CD4-positive, alpha-beta T cell treated with Interleukin-4 for 4 hours (primary cell): ENCODE results near the gene KCNQ4.

ENCODE experiments used
- DNase-seq: peaks from one replicate; pipeline ENCODE4 v3.0.0-alpha.2; 2020

The KCNQ4 gene

GRCh38 chr1:40783001-40783905 is at the start of gene KCNQ4:
Gene KCNQ4 (plus strand): TSS chr1:40783787. CDS start chr1:40784094, 307 bp downstream.
- DNase-seq = no peak

GRCh38 chr1:40734882-40735628 is 48.5 kb upstream of the KCNQ4 start:
- no peak for DNase-seq

DNA sequence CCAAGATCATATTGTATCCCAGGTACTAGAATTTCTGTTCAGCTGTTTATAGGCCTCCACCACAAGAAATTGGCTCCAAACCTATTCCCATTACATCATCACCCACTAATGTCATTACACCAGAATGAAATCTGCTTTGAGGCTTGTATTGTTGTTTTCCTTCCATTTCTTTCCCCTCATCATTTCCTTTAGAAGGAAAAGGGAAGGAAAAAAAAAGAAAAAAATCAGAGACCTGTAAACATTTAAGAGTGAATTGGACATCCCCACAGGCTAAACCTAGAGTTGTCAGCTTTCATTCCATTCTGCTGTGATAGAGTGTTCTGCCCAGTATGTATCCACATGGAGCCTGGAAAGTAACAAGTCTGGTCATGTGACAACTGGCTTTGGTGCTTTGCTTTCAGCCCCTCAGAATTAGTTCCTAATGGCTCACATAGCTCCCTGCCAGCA is 47.5 kb upstream of the KCNQ4 start:
- no peak for DNase-seq

DNA sequence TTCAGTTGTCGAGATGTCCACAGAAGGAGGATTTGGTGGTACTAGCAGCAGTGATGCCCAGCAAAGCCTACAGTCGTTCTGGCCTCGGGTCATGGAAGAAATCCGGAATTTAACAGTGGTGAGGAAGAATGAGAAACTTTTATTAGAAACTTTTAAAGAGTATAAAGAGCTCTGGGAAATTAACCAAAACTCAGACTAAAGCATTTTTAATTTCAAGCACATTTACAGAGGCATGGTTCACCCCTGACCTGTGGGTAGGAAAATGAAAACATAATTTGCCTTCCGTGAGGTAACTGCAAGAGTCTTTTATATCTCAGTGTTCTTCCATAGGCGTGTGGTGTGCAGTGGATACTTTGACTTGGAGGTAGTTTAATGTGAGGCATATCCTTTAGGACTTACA is 44.8 kb upstream of the KCNQ4 start:
- DNase-seq = no peak

DNA sequence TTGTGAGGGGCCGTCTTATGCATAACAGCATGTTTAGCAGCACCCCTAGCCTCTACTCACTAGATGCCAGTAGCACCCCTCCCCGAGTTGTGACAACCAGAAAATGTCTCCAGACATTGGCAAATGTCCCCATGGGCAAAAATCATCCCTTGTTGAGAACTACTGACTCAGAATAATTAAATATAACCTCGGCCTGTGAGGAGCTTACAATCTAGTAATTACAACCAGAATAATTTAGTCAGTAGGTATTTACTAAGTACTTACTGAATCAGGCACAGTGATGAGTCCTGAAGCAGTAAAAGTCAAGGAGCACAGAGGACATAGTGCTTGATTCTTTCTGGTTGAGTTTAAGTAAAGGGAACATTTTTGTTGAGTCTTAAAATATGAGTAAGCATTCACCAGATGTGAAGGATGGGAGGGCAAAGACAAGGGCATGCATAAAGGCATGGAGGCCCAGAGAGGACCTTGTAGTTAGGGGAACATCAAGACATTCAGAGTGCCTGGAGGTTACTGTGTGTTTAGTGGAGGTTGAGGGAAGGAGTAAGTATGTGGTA is 44.1 kb upstream of the KCNQ4 start:
- no peak for DNase-seq

- no peak for DNase-seq
Observed at GRCh38 chr1:40740039-40740996, 43.3 kb upstream of the KCNQ4 start.

- DNase-seq = no peak
Observed at GRCh38 chr1:40740997-40741736, 42.4 kb upstream of the KCNQ4 start.

DNA sequence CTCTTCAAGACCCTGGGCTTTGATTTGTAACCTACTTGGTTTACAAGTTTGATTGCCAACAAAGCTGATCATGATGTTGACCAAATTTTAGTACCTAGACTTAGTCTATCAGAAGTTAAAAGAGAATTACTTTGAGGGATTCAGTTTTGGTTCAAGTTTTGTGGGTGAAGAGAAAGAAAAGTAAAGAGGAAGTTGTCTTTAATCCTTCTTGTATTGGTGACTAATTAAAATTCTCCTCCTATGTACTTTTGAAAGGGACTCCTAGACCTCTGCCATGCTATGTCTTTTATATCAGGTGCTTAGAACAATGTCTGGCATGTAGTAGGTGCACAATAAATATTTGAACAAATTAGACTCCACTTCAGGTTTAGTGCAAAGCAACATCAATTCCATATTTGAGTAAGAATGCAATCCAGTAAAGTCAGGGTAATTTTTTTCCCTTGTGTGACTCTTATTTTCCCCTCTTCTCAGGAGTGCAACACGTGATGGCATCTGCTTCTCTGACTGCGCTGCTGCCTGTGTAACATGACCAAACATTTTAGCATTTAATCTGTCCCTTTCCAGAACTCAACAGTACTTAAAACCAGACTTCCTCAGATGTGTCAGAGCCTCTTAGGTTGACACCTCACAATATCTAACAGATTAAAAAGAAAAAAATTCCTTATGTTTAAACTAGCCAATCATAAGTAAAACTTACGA is 41.1 kb upstream of the KCNQ4 start:
- DNase-seq = no peak

GRCh38 chr1:40743452-40743851 is 40.1 kb upstream of the KCNQ4 start:
- no peak for DNase-seq

DNA sequence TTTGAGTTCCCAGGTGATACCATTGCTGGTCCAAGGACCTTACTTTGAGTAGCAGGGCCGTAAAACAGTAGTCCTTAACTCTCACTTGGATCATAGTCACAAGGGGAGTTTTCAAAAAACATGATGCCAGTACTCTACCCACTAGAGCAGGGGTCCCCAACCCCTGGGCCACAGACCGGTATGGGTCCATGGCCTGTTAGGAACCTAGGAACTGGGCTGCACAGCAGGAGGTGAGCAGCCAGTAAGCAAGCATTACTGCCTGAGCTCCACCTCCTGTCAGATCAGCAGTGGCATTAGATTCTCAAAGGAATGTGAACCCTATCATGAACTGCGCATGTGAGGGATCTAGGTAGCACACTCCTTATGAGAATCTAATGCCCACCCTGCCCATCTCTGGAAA is 39.7 kb upstream of the KCNQ4 start:
- no peak for DNase-seq

DNA sequence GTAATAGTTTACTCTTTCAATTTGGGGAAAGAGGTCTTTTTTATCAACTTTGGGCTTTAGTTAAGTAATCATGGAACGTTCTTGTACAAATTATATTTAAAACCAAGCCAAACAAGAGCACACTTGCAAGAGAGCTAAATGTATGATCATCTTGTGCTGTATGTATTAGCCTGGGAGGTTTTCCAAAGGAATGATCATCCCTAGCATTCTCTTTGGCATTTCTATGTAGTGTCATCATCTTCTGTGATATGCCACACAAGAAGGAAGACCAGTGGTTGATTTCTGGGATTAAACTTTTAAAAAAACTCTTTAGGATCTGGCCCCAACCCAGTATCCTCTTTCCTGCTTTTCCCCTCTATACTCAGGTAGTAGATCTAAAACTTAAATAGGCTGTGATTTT is 38.4 kb upstream of the KCNQ4 start:
- no peak for DNase-seq

DNA sequence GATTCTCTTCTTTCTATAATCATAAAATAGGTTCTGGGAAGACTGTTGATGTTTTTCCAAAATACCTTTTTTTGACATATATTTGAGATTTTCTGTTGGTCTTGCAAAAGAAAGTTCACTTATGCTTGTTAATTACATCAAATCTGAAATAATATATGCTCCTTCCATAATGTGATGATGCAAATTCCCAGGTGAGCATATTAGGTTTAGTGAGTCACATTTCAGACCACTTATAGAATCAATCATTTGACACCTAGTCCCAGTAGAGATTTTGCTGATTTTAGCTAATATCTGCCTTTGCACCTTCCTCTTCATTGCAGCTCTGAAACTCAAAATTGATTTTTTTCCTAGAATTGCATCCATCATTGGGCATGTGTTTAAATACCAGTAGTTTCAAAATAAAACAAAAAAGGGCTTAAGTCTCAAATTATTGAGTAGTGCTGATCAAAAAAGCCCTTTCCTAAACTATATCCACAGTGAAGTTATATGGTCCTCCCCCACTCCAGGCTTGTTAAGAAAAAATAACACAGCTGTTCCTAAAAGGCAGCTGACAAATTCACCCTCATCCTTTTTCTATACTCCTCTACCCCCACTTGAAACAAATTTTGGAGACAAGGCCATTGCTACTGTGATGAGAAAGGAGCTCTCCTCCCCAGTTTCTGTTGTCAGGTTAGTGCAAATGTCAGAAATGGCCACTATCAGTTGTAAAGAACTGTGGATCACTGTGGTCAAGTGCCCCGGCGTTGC is 37.1 kb upstream of the KCNQ4 start:
- DNase-seq = no peak

DNA sequence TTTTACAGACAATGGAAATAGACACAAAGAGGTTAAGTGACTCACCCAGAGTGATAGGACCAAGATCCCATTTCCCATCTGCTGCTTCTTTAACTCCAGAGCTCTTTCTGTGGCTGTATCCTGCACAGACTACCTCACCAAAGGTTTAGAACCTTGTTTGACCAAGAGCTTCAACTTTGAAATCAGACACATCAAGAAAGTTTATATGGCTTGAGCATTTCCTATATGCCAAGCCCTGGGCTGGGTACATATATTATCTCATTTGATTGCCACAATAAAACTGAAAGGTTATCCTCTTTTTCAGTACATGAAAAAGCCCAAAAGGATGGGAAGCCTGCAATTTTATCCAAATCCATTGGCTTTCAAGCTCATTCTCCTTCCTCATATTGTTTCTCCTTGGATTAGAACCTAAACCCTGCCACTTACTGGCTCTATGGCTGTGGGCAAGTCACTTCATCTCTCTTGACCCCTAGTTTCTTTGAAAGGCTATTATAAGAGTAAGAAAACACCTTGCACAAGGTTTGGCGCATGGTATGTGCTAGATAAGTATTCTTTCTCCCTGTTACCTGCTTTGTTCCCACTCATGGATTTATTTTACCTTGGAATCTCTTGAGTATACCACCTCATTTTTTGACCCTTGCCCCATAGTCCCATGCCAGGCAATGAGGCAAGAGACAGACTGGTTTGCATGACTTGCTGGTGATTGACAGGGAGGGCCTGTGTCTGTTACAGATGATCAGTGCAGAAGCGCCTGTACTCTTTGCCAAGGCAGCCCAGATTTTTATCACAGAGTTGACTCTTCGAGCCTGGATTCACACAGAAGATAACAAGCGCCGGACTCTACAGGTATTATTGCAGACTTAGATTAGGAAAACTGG is 34.5 kb upstream of the KCNQ4 start:
- no peak for DNase-seq

DNA sequence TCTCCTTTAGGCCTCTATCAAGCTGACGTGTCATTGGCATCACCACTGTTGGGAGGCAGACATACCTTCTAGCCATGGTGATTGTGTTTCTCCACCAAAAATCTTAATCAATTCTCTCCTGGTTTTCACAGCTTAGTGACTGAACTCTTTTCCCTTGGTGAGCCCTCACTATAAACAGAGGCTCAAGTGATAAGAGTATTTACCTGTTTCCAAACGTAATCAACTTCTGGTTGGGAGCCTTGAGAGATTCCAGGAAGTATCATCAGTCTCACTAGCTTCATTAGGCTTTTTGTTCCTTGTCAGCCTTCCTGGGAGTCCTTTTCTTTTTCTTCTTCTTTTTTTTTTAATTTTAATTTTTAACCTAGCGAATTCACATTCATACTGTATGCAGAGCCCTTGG is 33.8 kb upstream of the KCNQ4 start:
- DNase-seq = no peak

DNA sequence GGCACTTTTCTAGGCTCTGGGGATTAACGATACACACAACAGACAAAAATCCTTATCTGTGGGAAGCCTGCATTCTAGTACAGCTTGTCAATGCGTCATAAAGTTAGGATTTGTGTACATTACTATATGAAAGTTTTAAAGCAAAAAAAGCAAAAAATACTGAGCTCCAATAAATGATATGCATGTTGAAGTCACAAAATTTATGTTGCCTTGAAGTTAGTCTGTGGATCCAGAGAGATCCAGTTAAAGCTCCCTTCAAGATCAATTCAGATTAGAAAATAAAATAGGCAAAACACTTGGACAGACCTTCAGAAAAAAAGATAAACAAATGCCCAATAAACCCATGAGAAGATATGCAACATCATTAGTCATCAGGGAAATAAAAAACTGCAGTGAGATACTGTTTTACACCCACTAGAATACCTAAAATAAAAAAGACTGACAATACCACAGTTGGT is 33.1 kb upstream of the KCNQ4 start:
- DNase-seq = no peak

DNA sequence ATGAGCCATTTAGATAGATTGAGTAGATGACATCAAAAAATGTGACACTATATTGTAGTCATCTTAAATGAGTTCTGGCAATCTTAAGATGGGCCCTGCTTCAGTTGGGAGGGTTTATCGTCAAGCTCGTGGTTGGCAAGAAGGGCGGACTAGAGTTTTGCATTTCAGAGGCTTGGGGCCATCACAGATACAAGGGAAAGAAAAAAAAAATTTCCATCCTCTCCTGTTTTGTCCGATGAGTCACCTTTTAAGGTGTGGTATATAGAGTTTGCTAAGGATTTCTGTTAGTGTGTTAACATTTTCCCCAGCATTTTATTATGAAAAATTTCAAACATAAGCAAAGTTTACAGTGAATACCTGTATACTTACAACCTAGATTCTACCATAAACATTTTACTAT is 31.8 kb upstream of the KCNQ4 start:
- no peak for DNase-seq

- no peak for DNase-seq
Observed at GRCh38 chr1:40753142-40753882, 30.3 kb upstream of the KCNQ4 start.

DNA sequence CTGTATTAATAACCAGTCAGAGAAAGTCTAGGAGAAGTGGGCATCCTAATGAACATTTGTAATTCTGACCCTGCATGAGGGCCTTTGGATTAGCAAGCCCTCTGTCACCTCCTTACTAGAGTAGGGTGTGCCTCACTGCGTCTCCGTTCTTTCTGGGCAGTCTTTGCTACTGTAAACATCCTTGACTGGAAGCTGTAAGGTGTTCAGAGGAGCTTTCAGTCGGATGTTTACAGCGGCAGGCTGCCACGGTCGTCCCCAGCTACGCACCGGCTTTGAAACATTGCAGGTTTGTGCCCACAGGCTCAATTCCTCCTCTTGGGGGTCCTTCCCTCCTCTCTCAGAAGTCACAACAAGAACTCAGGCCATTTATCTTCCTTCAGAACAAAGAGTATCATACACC is 29.4 kb upstream of the KCNQ4 start:
- no peak for DNase-seq

GRCh38 chr1:40755067-40755466 is 28.5 kb upstream of the KCNQ4 start:
- no peak for DNase-seq
